Lower leg skin (tissue), 3 donors: Measurements from ENCODE around the gene ARHGAP5.

Experiments
- CTCF ChIP-seq, 3 donors: fragments of 450-650 bp; IDR thresholded peaks; one replicate each; pipeline ENCODE4 v1.5.1; 2016; ENCODE audit warnings: antibody characterized with exemption in 3 of 3, mild to moderate bottlenecking in 3 of 3, moderate library complexity in 2 of 3
- POLR2A ChIP-seq, 2 donors: fragments of 450-650 bp; IDR thresholded peaks; one replicate each; pipeline ENCODE4 v1.6.1; 2016 to 2017; ENCODE audit warnings: antibody characterized with exemption in 2 of 2, mild to moderate bottlenecking in 1 of 2, moderate library complexity in 1 of 2

DNA sequence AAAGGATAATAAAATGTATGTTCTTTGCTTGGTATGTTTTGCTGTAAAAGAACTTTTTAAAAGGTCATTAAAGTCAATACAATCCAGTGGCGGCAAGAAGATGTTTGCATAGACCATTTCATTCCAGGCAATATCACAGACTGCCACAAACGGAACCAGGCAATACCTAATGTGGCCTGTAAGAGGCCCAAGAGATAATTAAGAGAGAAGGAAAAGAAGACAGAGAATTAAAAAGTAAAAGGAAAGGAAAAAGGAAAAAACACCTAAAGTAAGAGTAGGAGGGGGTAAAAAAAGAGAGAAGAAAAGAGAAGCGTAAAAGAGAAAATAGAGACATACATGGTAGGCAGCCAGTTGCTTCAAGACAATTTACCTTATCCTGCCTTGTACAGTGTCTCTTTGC lies 6.8 kb upstream of the ARHGAP5 start:
- TF ChIP-seq CTCF (IDR thresholded peaks at IDR 0.05) (no peak), POLR2A (IDR thresholded peaks at IDR 0.05) (no peak)
